ENCODE results near the gene DTX1.

Gene DTX1

GRCh38 chr12:113093409-113094101 lies 37.0 kb downstream of the DTX1 start:
- DNase-seq (ENCODE audit: low read depth in 2 of 3, low spot score in 1 of 3) = no peak

- DNase-seq (ENCODE audit: low read depth in 2 of 3, low spot score in 1 of 3) = no peak
These were observed 38.2 kb downstream of the DTX1 start for GRCh38 chr12:113094738-113095137.

- DNase-seq (ENCODE audit: low read depth in 2 of 3, low spot score in 1 of 3) = no peak
These were observed 38.9 kb downstream of the DTX1 start for GRCh38 chr12:113095405-113095804.

- no peak for DNase-seq (ENCODE audit: low read depth in 2 of 3, low spot score in 1 of 3)
These were observed 40.3 kb downstream of the DTX1 start for GRCh38 chr12:113096675-113097461.

GRCh38 chr12:113097716-113098440 lies 41.3 kb downstream of the DTX1 start:
- DNase-seq (ENCODE audit: low read depth in 2 of 3, low spot score in 1 of 3) = no peak

- DNase-seq (ENCODE audit: low read depth in 2 of 3, low spot score in 1 of 3) = peak; percentile 64 to 78 (median 65)
These were observed 42.0 kb downstream of the DTX1 start for GRCh38 chr12:113098441-113099028.

- no peak for DNase-seq (ENCODE audit: low read depth in 2 of 3, low spot score in 1 of 3)
These were observed 42.8 kb downstream of the DTX1 start for GRCh38 chr12:113099364-113099763.

- DNase-seq (ENCODE audit: low read depth in 2 of 3, low spot score in 1 of 3) = no peak
These were observed 43.2 kb downstream of the DTX1 start for GRCh38 chr12:113099764-113100163.

GRCh38 chr12:113101751-113102150 lies 45.2 kb downstream of the DTX1 start:
- no peak for DNase-seq (ENCODE audit: low read depth in 2 of 3, low spot score in 1 of 3)

- no peak for DNase-seq (ENCODE audit: low read depth in 2 of 3, low spot score in 1 of 3)
These were observed 46.3 kb downstream of the DTX1 start for GRCh38 chr12:113102811-113103210.

- DNase-seq (ENCODE audit: low read depth in 2 of 3, low spot score in 1 of 3) = peak; percentile 52 to 59 (median 56)
These were observed 47.4 kb downstream of the DTX1 start for GRCh38 chr12:113103756-113104450.

GRCh38 chr12:113104953-113105510 lies 48.5 kb downstream of the DTX1 start:
- no peak for DNase-seq (ENCODE audit: low read depth in 2 of 3, low spot score in 1 of 3)

- no peak for DNase-seq (ENCODE audit: low read depth in 2 of 3, low spot score in 1 of 3)
These were observed 49.2 kb downstream of the DTX1 start for GRCh38 chr12:113105606-113106271.

- no peak for DNase-seq (ENCODE audit: low read depth in 2 of 3, low spot score in 1 of 3)
These were observed 49.8 kb downstream of the DTX1 start for GRCh38 chr12:113106361-113106760.

- no peak for DNase-seq (ENCODE audit: low read depth in 2 of 3, low spot score in 1 of 3)
These were observed 51.8 kb downstream of the DTX1 start for GRCh38 chr12:113108308-113108707.

- no peak for DNase-seq (ENCODE audit: low read depth in 2 of 3, low spot score in 1 of 3)
These were observed 52.8 kb downstream of the DTX1 start for GRCh38 chr12:113109360-113109759.

- no peak for DNase-seq (ENCODE audit: low read depth in 2 of 3, low spot score in 1 of 3)
These were observed 53.5 kb downstream of the DTX1 start for GRCh38 chr12:113109872-113110599.

- DNase-seq (ENCODE audit: low read depth in 2 of 3, low spot score in 1 of 3) = no peak
These were observed 54.7 kb downstream of the DTX1 start for GRCh38 chr12:113111247-113111646.

Data from stimulated activated CD4-positive, alpha-beta T cell treated with anti-CD3 and anti-CD28 coated beads, Interleukin-12 subunit alpha, Interleukin-12 subunit beta, amount 100 ng/mL, for 48 hours (primary cell).